NCI-H2171 (cell line): ENCODE data around the gene FAM124A.

Source experiments
- DNase-seq: peaks from one replicate; lab custom pipeline; 2025; lab: John Stamatoyannopoulos, UW

FAM124A gene

DNA sequence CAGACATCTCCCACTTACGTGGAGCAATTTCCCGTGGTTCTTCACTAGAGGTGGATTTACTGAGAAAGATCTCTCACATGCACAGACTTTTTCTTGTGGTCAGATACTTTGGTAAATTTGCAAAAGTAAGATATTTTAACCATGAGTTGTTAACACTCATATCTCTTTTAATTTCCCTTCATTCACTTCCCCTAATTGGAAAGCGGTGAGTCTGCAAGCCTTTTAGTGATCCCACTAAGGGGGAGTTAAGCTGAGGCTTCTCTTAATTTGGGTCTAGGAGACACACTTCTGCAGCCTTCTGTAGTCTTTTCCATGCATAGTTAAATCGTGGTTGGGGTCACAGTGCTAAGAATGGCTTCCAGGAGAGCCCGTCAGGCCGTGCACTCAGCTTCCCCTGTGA, 86.6 kb downstream of the FAM124A start:
- no peak for DNase-seq

- DNase-seq: peak; percentile 30
These were observed 89.0 kb downstream of the FAM124A start for GRCh38 chr13:51311231-51311630.

- DNase-seq: no peak
These were observed 89.8 kb downstream of the FAM124A start for GRCh38 chr13:51311957-51312520.

DNA sequence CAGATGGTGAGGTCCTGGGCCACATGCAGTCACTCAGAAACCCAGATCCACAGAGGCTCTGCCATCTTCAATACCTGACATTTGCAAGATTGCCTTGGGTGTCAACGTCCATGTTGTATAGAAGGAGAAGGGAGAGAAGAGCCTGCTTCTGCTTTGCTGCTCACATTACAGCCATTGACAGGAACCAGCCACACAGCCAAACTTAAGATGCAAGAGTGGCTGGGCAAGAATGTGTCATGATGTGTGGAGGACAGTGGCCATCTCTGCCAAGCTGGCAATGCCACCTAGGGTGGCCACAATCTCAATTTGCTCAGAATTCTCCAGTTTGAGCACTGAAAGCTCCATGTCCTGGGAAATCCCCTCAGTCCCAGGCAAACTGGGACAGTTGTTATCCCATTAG, 91.4 kb downstream of the FAM124A start:
- DNase-seq: no peak

GRCh38 chr13:51317262-51317661, 95.1 kb downstream of the FAM124A start:
- no peak for DNase-seq

DNA sequence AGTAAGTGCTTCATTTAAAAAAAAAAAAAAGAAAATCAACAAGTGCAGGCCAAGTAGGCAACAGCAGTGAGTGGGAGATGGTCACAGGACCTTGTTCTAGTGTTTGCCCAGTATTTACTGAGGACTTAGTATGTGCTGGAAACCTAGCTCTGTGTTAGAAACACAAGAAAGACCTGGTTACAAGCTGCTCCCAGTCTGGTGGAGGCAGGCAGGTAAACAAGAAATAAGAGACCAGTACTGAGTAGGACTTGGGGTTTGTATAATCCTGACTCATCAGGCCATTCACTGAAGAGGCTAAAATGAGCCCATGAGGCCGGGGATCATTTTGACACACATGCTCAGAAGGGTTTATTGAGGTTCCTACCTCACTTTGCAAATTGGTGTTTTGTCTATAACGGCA, 95.8 kb downstream of the FAM124A start:
- no peak for DNase-seq

DNA sequence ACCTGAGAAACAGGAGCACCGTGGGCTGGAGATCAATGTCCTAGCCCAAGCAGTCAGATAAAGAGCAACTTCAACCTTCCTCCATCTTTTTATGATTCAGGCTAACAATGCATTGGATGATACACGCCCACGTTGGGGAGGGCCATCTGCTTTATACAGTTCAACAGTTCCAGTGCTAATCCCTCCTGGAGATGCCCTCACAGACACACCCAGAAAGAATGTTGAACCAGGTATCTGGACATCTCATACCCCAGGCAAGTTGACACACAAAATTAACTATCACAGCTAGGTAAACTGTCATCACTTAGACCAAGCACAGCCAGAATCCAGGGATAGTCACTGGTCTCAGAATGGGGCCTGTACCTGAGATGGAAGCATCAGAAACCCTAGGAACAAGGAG, 96.7 kb downstream of the FAM124A start:
- no peak for DNase-seq

- no peak for DNase-seq
These were observed 99.6 kb downstream of the FAM124A start for GRCh38 chr13:51321836-51322235.

DNA sequence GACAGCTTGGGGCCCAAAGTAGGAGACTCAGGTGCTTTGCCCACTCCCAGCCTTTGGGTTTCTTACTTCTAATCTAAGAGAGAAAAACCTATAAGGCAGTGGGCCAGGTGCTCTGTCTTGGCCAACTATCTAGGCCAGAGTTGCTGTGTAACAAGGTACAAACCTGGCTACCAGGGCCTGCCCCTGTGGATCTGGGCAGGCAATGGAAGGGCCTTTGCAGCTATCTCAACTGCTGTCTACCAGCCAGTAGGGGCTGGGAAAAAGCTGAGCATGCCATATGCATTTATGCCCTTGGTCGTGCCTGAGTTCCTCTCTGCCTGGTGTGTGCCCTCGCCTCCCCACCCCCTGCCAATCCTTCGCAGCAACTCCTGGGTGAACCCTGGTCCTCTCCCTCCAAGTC, 100.6 kb downstream of the FAM124A start:
- DNase-seq: no peak

DNA sequence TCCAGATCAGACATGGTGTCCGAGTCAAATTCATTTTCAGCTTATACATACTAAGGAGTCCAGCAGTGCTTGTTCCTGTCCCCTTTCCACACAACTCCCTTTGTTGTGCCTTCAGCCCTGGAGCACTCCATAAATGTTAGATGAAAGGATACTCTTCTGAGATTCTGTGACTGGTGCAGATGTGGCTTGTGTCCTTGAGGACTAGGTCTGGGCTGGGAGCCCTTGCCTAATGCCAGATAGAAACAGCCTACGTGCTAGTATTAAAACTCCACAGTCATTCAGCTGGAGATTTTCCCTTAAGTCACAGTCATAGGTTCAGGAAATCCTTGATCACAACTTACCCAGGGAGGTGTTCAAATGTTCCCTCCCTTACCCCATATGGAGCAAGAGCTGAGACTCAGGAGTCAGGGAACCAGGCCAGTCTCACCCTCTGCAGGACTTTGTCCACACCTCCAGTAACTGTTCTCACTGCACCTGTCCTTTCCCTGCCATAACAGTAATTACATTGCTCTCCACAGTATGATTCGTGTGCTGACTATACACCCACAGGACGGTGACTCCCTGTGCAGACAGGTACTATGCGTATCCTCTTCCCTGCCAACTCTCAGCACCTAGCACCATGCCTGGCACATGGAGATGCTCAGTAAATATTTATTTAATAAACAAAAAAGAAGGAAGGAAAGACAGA, 101.8 kb downstream of the FAM124A start:
- no peak for DNase-seq

- DNase-seq: no peak
These were observed 102.7 kb downstream of the FAM124A start for GRCh38 chr13:51324714-51325420.

DNA sequence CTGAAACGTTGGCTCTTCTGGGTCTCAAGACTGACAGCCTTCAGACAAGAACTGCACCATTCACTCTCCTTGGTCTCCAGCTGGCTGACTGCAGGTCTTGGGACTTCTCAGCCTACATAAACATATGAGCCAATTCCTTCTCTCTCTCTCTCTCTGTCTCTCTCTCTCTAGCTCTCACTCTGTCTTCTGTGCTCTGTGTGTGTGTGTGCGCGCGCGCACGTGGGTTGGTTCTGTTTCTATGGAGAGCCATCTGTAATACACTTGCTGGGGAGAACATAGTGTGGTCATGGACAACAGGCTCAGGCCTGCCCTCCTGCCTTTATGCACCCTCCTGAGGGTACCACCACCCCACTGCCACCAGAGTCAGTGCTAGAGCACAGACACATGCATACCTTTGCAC, 103.6 kb downstream of the FAM124A start:
- no peak for DNase-seq

GRCh38 chr13:51326777-51327176, 104.6 kb downstream of the FAM124A start:
- no peak for DNase-seq

DNA sequence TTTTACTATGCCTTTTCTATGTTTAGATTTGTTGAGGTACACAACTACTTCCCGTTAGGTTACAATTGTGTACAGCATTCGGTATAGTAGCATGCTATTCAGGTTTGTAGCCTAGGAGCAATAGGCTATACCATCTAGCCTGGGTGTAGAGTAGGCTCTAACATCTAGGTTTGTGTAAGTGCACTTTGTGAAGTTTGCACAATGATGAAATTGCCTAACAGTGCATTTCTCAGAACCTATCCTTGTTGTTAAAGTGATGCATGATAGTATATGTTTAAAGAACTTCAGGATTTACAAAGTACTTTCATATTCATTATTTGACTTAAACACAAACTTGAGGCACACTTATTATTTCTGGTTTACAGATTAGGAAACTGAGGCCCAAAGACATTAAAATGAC, 105.8 kb downstream of the FAM124A start:
- DNase-seq: no peak

- no peak for DNase-seq
These were observed 106.3 kb downstream of the FAM124A start for GRCh38 chr13:51328488-51328887.

DNA sequence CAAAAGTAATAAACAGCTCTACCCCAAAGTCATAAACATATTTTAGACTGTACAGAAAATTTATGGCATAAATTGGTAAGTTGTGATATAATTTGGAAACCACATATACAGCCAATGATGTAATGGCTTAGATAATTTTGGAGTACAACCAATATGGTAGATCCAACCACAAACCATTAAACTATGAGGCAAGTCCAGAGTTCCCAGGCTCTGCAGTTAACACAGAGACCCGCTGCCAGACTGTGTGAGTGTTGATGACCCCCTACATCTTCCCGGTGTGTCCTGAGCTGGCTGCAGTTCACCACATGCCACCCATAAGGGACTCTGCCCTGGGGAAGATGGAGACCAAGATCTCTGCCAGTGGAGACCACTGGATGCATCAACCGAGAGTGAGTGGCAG, 107.4 kb downstream of the FAM124A start:
- no peak for DNase-seq

DNA sequence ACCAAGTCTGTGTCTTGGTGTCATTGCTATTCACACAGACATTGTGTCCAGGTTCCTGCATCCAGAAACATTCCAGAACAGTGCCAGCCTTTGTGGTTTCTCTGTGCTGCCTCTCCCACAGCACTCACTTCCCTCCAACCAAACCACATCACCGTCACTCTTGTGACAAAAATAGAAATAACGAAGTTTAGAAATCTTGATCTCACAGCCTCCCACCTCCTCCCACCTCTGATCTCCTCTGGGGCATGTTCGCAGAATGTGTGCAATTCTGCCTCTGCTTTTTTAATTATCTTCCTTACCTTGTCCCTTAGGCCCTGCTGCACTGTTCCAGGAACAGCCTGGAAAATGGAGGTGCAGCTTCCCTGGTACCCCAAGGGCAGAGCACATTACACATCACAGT, 108.6 kb downstream of the FAM124A start:
- DNase-seq: no peak

- DNase-seq: no peak
These were observed 109.2 kb downstream of the FAM124A start for GRCh38 chr13:51331354-51331861.

DNA sequence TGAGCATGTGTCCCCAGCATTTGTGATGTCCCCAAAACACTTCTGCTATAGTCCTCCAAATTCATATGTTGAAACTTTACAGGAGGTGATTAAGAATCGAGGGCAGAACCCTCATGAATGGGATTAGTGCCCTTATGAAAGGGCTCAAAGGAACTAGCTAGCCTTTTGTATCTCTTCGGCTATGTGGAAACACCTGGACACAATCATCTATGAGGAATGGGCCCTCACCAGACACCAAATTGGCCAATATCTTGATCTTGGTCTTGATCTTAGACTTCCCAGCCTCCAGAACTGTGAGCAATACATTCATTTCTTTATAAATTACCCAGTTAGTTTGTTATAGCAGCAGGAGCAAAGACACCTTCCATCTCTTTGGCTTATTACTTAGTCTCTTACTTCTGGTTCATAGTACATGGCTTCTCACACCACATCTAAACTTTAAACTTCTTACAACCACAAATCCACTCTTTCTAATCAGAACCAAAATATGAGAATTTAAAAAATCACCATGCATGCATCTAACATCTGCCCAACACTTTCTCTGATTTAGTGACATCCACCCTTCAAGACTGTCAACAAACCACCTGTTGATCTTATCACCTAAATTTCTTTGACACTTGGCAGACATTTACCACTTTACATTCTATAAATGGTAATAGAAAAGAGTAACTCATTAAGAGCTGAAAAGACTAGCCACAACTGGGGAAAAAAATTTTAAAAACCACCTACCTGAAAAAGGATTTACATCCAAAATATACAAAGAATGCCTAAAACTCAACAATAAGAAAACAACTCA, 110.6 kb downstream of the FAM124A start:
- no peak for DNase-seq

DNA sequence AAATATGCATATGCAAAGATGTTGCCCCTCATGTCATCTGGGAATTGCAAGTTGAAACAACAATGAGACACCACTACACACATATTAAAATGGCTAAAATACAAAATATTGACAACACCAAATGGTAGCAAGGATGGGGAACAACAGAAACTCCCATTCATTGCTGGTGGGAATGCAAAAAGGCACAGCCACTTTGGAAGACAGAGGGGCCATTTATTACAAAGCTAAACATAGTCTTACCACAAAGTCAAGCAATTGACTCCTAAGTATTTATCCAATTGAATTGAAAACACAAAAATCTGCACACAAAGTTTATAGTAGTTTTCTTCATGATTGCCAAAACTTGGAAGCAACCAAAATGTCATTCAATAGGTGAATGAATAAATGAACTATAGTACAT, 111.2 kb downstream of the FAM124A start:
- no peak for DNase-seq

GRCh38 chr13:51333826-51334225, 111.6 kb downstream of the FAM124A start:
- no peak for DNase-seq
